ENCODE data around the gene SP140. TPM values are rescaled to one million over a fixed set of nuclear protein-coding genes. Genes with fewer than 3 reads are reported as not detected.

SP140 gene
- total and polyA plus RNA-seq, 9 of the 15 experiments (the other 6 are each of a cell fraction or from before 2014, with no cell fraction given) = 0.04 to 1.1 (median 0.57) TPM; not detected in 1

- Histone ChIP-seq H3K36me3 (ENCODE audit: control insufficient read depth, insufficient read depth, low read length) (no peaks in the 10 kb centered on the region), H3K4me1 (replicated peaks in 1 of 2; ENCODE audit: control insufficient read depth in 2 of 2, insufficient read depth in 2 of 2, low read length in 2 of 2) (no peaks in the 10 kb centered on the region), H3K9me1 (ENCODE audit: control insufficient read depth, insufficient read depth, low read length) (no peaks in the 10 kb centered on the region), H3K4me2 (ENCODE audit: insufficient read depth, low read length) (no peak overlapping the region), H3K9ac (ENCODE audit: insufficient read depth in 1 of 2, low read depth in 2 of 2, low read length in 2 of 2) (no peak overlapping the region), H3K27me3 (ENCODE audit: control insufficient read depth in 2 of 2, insufficient read depth in 2 of 2, low read length in 2 of 2) (peaks cover 0 to 10% of the 10 kb centered on the region in 2 experiments; a peak in 1 of 5 replicates), H3K4me3 (no peak overlapping the region), H2AFZ (ENCODE audit: low read depth, low read length) (no peak overlapping the region), H3K27ac (ENCODE audit: extremely low read depth, low read depth, low read length) (no peak overlapping the region), H4K20me1 (replicated peaks; ENCODE audit: control insufficient read depth, insufficient read depth, low read length) (no peaks in the 10 kb centered on the region), H3K9me3 (replicated peaks; ENCODE audit: control insufficient read depth, insufficient read depth, low read depth, low read length) (no peaks in the 10 kb centered on the region), H3K79me2 (ENCODE audit: control insufficient read depth, insufficient read depth, low read length) (no peaks in the 10 kb centered on the region)
- TF ChIP-seq DIDO1 (tag; IDR thresholded peaks at IDR 0.05; ENCODE audit: low read depth) (no peak), POLR2AphosphoS2 (IDR thresholded peaks at IDR 0.05; ENCODE audit: low read length) (no peak), ZNF232 (CRISPR knock-in tag; IDR thresholded peaks at IDR 0.05) (no peak), STAT5B (CRISPR knock-in tag; IDR thresholded peaks at IDR 0.05) (no peak), MAFK (IDR thresholded peaks at IDR 0.05; ENCODE audit: low read length) (peak; percentile 82), ZNF740 (CRISPR knock-in tag; IDR thresholded peaks at IDR 0.05) (no peak), ZNF740 (tag; IDR thresholded peaks at IDR 0.05) (no peak), C11orf30 (IDR thresholded peaks at IDR 0.05; ENCODE audit: low read depth) (peak; percentile 85), ZNF316 (IDR thresholded peaks at IDR 0.05) (peak; percentile 88), ZZZ3 (IDR thresholded peaks at IDR 0.05) (no peak), CBX5 (IDR thresholded peaks at IDR 0.05; ENCODE audit: borderline replicate concordance, low read depth) (no peak), NFE2 (IDR thresholded peaks at IDR 0.05; ENCODE audit: low read depth) (0 out of 2 replicates have a peak, but pooled peaks have one; percentile 15), TGIF2 (CRISPR knock-in tag; IDR thresholded peaks at IDR 0.05) (no peak), ZBTB49 (CRISPR knock-in tag; IDR thresholded peaks at IDR 0.05; ENCODE audit: borderline replicate concordance) (no peak), POLR2A (conservative IDR thresholded peaks at IDR 0.05) (no peak), NFIC (IDR thresholded peaks at IDR 0.05) (no peak), MAFG (tag; conservative IDR thresholded peaks at IDR 0.05) (peak; percentile 80), HNRNPK (IDR thresholded peaks at IDR 0.05; ENCODE audit: low read depth, low read length, poor library complexity, severe bottlenecking) (no peak), MAFF (IDR thresholded peaks at IDR 0.05; ENCODE audit: low read length) (peak; percentile 72)
- ChIA-PET POLR2A (no interaction called here), CTCF (ENCODE audit: low intra/inter-chr PET ratio) (interaction anchor here (0.5 kb wide), 1 partner anchor 277 kb away, joined by 4 read pairs; no protein-coding TSS in a partner anchor)
- no TSS peak for BruUV-seq (replicated peaks)
- intact Hi-C loops (cut with micrococcal nuclease) (no loop called here), in situ Hi-C loops (cut with MboI) (no loop called here)
- no peak for DNase-seq (ENCODE audit: extremely low read depth in 1 of 4, low spot score in 3 of 4)
- no peak for FAIRE-seq
- WGBS (ENCODE audit: insufficient coverage, low coverage, missing lambda C conversion rate) = 0% methylated on average over 2 of the region's 2 CpGs
- no peak for ATAC-seq
Observed at GRCh38 chr2:230282936-230283335, 57.4 kb downstream of the SP140 start.
